DOHH2 (cell line): Measurements from ENCODE around the gene AZIN2.

Experiments used
- H3F3A ChIP-seq: fragments of 200-600 bp; sonication (generic), shearing (Covaris generic); 2 replicates; pipeline ENCODE4 v1.6.0; 2016; ENCODE audit warnings: antibody characterized with exemption, mild to moderate bottlenecking; ENCODE audit not compliant: control insufficient read depth, insufficient read depth
- H3K27ac ChIP-seq: fragments of 200-600 bp; sonication (generic); 2 replicates; pipeline ENCODE4 v1.5.1; 2014; ENCODE audit warnings: low read depth, mild to moderate bottlenecking, low read length, moderate library complexity
- H3K27me3 ChIP-seq: fragments of 200-600 bp; sonication (generic); 2 replicates; pipeline ENCODE4 v1.6.1; 2014; ENCODE audit warnings: mild to moderate bottlenecking, low read length, mixed read lengths; ENCODE audit not compliant: control insufficient read depth
- H3K36me3 ChIP-seq: fragments of 200-600 bp; sonication (generic); 2 replicates; pipeline ENCODE4 v1.6.1; 2014; ENCODE audit warnings: mild to moderate bottlenecking, low read length, moderate library complexity, mixed read lengths; ENCODE audit not compliant: control insufficient read depth
- H3K4me1 ChIP-seq: fragments of 200-600 bp; sonication (generic); 2 replicates; pipeline ENCODE4 v1.6.1; 2014; ENCODE audit warnings: mild to moderate bottlenecking, low read length, mixed read lengths; ENCODE audit not compliant: control insufficient read depth
- H3K4me2 ChIP-seq: fragments of 200-600 bp; sonication (generic); 2 replicates; pipeline ENCODE4 v1.6.0; 2014; ENCODE audit warnings: mild to moderate bottlenecking, low read length, moderate library complexity
- H3K4me3 ChIP-seq: fragments of 200-600 bp; sonication (generic); 2 replicates; pipeline ENCODE4 v1.5.1; 2014; ENCODE audit warnings: mild to moderate bottlenecking, low read length, mixed read lengths
- H3K79me2 ChIP-seq: fragments of 200-600 bp; sonication (generic); 2 replicates; pipeline ENCODE4 v1.6.1; 2014; ENCODE audit warnings: mild to moderate bottlenecking, low read length, mixed read lengths; ENCODE audit not compliant: control insufficient read depth
- H3K9me2 ChIP-seq: fragments of 200-600 bp; sonication (generic); replicated peaks from 2 replicates; pipeline ENCODE4 v1.6.1; 2014; ENCODE audit warnings: mild to moderate bottlenecking, low read length, mixed read lengths; ENCODE audit not compliant: control insufficient read depth
- H3K9me3 ChIP-seq: fragments of 200-600 bp; sonication (generic); 2 replicates; pipeline ENCODE4 v1.6.1; 2014; ENCODE audit warnings: antibody characterized with exemption, low read length, mixed read lengths; ENCODE audit not compliant: control insufficient read depth, insufficient read depth
- H4K20me1 ChIP-seq: fragments of 200-600 bp; sonication (generic); 2 replicates; pipeline ENCODE4 v1.6.0; 2014; ENCODE audit warnings: low read depth, mild to moderate bottlenecking, antibody characterized with exemption, low read length, moderate library complexity; ENCODE audit not compliant: control insufficient read depth, insufficient read depth
- EZH2phosphoT487 ChIP-seq: fragments of 200-600 bp; sonication (generic); IDR thresholded peaks from 2 replicates; pipeline ENCODE4 v1.6.1; 2017; ENCODE audit warnings: borderline replicate concordance, mild to moderate bottlenecking, antibody characterized with exemption, low read length, moderate library complexity, mixed read lengths
- TF ChIP-seq, protein P1 (sequence below): fragments of 200-600 bp; sonication (generic); IDR thresholded peaks from one replicate; pipeline ENCODE4 v1.5.1; 2014; ENCODE audit warnings: antibody characterized with exemption, mild to moderate bottlenecking, low read depth, low read length; ENCODE audit not compliant: poor library complexity, severe bottlenecking

Gene AZIN2

DNA sequence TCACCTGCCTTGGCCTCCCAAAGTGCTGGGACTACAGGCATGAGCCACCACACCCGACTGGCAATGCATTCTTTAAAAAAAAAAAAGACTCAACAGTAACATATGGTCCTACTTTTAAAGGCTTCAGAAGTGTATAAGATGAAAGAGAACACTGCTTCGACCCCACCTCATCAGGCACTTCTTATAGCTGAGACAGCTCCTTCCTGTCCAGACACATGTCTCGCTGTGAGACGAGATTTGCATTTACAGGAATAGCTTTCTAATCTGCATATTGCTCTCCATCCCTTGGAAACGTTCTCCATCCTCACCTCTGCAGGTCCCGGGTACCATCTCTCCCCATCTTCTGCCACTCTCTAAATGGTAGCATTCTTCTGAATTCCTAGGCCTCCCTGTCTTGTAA lies 6.7 kb downstream of the AZIN2 start:
- Histone ChIP-seq H4K20me1 (no peaks in the 10 kb centered on the region), H3F3A (peaks cover 3% of the 10 kb centered on the region), H3K36me3 (no peaks in the 10 kb centered on the region), H3K27me3 (peaks cover 18% of the 10 kb centered on the region), H3K4me1 (peaks cover 26% of the 10 kb centered on the region), H3K27ac (no peak overlapping the region), H3K79me2 (no peaks in the 10 kb centered on the region), H3K4me3 (peak overlapping the region; percentile 19), H3K4me2 (peak overlapping the region; percentile 51), H3K9me2 (no peaks in the 10 kb centered on the region), H3K9me3 (no peaks in the 10 kb centered on the region)
- no peak for TF ChIP-seq EZH2phosphoT487
- TF ChIP-seq, protein P1, sequence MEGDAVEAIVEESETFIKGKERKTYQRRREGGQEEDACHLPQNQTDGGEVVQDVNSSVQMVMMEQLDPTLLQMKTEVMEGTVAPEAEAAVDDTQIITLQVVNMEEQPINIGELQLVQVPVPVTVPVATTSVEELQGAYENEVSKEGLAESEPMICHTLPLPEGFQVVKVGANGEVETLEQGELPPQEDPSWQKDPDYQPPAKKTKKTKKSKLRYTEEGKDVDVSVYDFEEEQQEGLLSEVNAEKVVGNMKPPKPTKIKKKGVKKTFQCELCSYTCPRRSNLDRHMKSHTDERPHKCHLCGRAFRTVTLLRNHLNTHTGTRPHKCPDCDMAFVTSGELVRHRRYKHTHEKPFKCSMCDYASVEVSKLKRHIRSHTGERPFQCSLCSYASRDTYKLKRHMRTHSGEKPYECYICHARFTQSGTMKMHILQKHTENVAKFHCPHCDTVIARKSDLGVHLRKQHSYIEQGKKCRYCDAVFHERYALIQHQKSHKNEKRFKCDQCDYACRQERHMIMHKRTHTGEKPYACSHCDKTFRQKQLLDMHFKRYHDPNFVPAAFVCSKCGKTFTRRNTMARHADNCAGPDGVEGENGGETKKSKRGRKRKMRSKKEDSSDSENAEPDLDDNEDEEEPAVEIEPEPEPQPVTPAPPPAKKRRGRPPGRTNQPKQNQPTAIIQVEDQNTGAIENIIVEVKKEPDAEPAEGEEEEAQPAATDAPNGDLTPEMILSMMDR = no peak

DNA sequence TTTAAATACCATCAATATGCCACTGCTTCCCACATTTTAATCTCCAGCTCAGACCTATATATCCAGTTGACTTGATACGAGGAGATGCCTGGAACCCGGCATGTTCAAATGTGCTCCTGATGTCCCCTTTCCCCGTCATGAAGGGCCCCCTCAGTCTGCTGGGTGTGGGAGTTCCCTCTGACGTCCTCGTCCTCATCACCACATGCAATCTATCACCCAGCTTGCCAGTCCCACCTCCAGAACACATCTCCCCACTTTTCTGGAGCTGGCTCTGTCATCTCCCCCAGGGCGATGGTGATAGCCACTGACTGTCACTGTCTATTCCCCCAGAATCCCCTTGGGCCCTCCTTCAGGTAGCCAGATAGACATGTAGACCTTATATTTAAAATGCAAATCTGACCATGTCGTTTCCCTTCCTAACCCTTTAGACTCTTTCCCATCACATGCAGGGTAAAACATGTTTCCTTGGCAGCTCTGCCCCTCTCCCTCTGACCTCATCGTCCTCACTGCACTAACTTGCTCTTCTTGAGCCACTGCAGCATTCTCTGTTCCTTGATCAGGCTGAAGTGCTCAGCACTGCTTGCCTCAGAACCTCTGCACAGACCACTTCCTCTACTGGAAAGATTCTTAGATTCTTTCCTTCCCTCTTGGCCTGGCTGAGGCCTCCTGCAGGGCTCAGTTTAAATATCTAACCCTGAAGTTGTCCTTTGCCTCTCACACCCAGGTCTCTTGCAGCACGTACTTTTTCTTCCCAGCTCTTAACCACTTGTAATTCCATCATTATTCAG lies 7.4 kb downstream of the AZIN2 start:
- Histone ChIP-seq H3K36me3 (no peaks in the 10 kb centered on the region), H3K79me2 (no peaks in the 10 kb centered on the region), H3K9me2 (no peaks in the 10 kb centered on the region), H3K27me3 (peaks cover 11% of the 10 kb centered on the region), H4K20me1 (no peaks in the 10 kb centered on the region), H3K4me1 (peaks cover 26% of the 10 kb centered on the region), H3F3A (peaks cover 3% of the 10 kb centered on the region), H3K4me3 (peak overlapping the region; percentile 19), H3K4me2 (peak overlapping the region; percentile 51), H3K9me3 (no peaks in the 10 kb centered on the region), H3K27ac (0 out of 2 replicates have a peak overlapping the region, but pooled peaks have one; percentile 0)
- TF ChIP-seq EZH2phosphoT487 = no peak
- TF ChIP-seq, protein P1 = no peak

DNA sequence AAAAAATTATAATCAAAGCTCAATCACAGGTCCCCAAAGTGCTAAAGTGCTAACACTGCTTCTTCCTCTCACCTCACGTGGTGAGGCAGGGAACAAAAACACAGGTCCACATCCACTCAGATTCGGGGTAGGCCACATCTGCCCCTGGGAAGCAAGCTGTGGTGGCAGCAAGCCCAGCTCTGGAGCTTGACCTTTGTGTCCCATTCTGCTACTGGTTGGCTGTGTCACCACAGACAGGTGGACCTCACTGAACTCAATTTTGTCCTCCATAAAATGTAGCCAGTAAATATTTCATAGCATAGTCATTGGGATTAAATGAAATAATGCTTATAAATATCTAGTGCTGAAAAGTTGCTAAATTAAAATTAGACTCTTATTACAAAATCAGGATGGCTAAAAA lies 8.5 kb downstream of the AZIN2 start:
- H3F3A ChIP-seq = peaks cover 3% of the 10 kb centered on the region
- no peak overlapping the region for H3K4me3 ChIP-seq
- H3K27me3 ChIP-seq = peaks cover 4% of the 10 kb centered on the region; the same call in 1 of the 2 replicates
- no peak overlapping the region for H3K27ac ChIP-seq
- H3K9me2 ChIP-seq = no peaks in the 10 kb centered on the region
- peaks cover 26% of the 10 kb centered on the region for H3K4me1 ChIP-seq
- H3K36me3 ChIP-seq = no peaks in the 10 kb centered on the region
- no peak overlapping the region for H3K4me2 ChIP-seq
- H4K20me1 ChIP-seq = no peaks in the 10 kb centered on the region
- no peaks in the 10 kb centered on the region for H3K79me2 ChIP-seq
- no peak for TF ChIP-seq EZH2phosphoT487
- TF ChIP-seq, protein P1 = no peak
- H3K9me3 ChIP-seq = no peaks in the 10 kb centered on the region
